ENCODE results near the gene ARHGEF39. TPM values are rescaled to one million over a fixed set of nuclear protein-coding genes. Genes with fewer than 3 reads are reported as not detected.

ARHGEF39 gene
- total RNA-seq, 1 experiment from 2014 or later, result 7.5 TPM

DNA sequence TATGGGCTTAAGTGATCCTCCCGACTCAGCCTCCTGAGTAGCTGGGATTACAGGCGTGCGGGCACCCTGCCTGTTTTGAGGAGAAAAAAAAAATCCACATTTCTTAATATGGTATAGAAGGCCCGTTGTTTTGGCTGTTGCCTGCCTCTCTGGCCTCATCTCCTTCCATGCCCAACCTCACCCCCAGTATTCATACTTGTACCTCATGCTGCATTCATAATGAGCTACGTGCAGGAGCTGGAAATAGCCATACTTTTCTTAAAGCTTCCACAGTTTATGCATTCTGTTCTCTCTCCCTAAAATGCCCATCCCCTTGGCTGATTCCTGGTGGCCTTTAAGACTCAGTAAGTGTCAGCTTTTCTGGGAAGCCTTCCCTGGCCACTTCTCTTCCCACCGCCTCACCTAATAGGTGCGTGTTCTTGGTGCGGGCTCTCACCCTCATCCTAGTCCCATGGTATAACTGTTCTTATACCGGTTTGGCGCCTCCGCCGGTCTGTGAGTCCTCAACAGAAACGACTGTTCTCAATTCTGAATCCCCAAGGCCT lies 26.8 kb upstream of the ARHGEF39 start:
- no peak for DNase-seq (ENCODE audit: extremely low read depth, low read depth)

DNA sequence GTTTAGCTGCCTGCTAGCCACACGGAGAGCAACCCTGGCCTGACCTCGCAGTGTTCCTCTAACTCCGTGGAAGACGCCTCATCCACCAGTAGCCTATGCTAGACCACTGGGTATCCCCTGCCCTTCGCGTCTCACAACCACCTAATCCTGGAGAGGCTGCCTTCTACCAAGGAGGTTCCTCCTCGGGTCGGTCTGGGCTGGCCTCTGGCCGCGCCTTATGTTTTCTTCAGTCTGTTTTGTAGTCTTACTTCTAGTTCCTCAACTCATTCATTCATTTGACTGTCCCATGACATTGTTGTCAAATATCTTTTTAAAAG lies 26.3 kb upstream of the ARHGEF39 start:
- DNase-seq (ENCODE audit: extremely low read depth, low read depth), result no peak

GRCh38 chr9:35690614-35691333 lies 25.8 kb upstream of the ARHGEF39 start:
- no peak for DNase-seq (ENCODE audit: extremely low read depth, low read depth)

- DNase-seq (ENCODE audit: extremely low read depth, low read depth), result no peak
These were observed 25.3 kb upstream of the ARHGEF39 start for GRCh38 chr9:35690294-35690613.

- no peak for DNase-seq (ENCODE audit: extremely low read depth, low read depth)
These were observed 24.7 kb upstream of the ARHGEF39 start, which contains the start of gene TPM2 for GRCh38 chr9:35689542-35690293. TPM2 (minus strand) TSS chr9:35689925; CDS start chr9:35689817, 108 bp downstream.

DNA sequence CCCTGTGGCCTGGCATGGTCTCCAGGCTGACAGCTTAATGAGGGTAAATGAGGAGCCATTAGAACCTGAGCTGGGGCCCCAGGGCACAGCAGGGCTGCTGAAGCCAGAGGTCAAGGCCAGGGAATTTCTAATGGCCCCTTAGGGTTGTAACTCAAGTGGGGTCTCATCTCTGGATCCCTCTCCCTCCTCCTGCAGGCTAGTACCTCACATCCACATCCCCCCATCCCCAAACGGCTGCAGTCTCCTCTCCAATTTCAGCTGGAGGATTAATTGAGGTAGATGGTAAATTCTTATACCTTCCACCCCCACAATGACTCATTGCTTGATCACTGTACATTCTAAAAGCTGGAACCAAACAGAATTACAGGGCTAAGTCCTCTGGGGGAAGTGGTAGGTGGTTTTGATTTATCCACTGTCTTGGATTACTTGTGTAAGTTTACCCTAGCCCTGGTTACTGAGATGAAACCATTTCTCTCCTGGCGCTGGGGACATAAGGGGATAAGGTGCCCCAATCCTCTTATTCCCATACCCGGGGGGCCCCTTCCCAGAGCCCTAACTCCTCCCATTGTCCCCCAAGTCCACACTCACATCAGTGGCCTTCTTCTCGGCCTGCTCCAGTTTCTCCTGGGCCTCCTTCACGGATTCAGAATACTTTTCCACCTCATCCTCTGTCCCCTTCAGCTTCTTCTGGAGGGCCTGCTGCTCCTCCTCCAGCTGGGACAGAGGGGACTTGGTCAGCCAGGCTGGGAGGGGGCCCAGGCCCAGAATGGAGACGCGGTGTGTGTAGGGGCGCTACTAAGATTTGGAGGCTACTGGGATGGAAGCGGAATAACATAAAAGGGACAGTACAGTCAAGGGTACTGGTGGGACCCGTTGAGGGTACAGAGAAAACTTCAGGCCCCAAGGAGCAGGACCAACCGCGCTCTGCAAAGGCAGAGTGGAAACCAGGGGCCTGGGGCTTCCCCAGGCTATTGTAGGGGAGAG lies 23.9 kb upstream of the ARHGEF39 start:
- no peak for DNase-seq (ENCODE audit: extremely low read depth, low read depth)

GRCh38 chr9:35687972-35688557 lies 23.1 kb upstream of the ARHGEF39 start:
- no peak for DNase-seq (ENCODE audit: extremely low read depth, low read depth)

DNA sequence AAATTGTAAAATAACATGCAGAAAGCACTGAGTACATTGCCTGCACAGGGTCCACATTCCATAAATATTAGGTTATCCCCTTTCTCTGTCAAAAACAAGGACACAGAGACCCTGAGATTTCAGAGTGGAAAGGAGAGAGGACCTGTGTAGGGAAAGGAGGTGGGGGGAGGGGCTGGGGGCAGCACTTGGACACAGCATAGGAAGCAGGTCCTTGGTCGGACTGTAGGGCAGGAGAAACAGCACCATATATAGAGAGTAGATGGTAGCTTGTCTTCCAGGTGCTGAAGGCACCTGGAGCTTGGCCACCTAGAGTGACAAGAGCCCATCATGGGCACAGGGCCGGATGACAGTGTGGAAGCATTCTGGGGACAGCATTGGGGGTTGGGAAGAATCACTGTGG lies 22.3 kb upstream of the ARHGEF39 start:
- DNase-seq (ENCODE audit: extremely low read depth, low read depth), result no peak

DNA sequence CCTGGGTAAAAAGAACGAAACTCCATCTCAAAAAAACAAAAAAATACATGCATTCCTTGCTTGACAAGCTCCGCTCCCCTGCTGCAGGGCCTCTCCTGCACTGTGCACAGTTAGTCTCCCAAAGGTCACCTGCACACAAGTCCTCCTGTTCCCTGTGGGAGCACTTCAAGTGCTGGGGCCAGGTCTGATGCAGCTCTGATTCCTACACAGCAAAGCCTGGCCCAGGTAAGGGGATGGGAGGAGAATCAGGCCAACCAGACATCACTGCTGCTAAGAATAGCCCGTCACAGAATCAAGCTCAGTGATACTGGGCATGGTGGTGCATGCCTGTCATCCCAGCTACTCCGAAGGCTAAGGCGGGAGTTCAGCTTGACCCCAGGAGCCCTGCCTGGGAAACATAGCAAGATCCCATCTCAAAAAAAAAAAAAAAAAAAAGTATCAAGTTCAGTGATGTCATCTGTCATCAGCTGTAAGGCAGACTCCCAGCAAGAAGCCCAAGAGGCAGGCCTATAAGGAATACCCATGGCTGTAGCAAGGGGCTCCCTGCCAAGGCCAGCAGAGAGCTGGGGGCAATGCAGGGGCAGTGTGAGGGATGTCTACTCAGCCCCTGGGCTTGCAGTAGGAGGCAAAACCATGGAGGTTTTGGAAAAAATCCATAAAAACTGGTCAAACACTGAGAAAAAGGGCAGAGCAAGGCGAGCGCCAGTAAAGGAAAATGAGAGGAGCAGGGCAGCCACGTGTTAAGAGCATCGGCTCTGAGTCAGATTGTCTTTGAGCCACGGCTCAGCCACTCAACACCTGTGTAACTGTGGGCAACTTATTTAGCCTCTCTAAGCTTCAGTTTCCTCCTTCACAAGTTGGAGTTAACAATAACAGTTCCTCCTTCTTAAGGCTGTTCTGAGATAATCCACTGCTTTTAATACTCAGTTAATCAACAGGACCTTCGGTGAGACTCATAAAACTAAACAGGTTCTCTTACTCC lies 21.5 kb upstream of the ARHGEF39 start:
- no peak for DNase-seq (ENCODE audit: extremely low read depth, low read depth)

DNA sequence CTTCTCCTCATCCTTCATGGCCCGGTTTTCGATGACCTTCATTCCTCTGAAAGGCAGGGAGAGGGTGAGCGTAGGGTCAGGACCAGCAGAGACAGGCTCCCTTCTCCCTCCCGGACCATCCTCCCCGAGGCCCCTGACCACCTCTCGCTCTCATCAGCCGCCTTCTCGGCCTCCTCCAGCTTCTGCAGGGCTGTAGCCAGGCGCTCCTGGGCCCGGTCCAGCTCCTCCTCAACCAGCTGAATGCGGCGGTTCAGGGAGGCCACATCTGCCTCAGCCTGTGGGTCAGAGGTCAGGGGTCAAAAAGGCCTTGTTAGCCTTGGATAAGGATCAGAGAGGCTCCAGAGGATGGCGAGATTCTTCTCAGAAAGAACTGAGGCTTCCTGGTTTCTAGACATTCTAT lies 20.5 kb upstream of the ARHGEF39 start:
- no peak for DNase-seq (ENCODE audit: extremely low read depth, low read depth)

DNA sequence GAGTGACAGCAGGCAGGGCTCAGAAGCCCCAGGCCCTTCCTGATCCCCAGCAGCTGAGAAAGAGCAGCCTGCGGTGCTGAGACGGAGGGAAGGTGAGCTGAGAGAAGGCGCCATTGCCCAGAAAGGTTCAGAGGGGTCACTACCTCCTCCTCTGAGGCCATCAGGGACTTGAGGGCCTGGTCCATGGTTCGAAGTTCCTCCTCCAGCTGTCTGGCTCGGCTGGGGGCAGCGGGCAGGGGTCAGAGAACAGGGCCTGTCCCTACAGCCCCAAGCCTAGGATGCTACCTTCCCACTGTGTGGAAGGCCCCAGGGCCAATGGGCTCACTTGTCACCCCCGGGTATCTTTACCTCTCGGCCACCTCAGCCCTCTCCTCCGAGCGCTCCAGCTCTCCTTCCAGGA lies 19.9 kb upstream of the ARHGEF39 start:
- DNase-seq (ENCODE audit: extremely low read depth, low read depth), result no peak

DNA sequence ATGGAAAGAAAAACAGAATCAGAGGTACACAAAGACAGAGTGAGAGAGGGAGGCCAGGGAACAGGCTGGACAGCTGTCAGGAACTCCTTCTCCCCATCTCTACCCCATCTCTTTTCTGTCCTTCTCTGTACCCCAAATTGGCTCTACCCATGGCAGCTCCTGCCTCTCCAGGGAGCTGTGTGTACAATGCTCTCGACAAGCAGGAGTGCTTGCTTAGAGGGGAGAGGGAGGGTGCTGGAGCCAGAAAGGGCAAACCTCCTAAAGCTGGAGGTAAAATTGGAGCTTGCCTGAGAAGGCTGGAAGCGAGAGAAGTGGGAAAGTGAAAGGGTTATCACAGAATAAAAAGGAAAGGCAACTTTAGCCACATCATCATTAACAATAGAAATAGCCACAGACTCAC lies 18.3 kb upstream of the ARHGEF39 start:
- no peak for DNase-seq (ENCODE audit: extremely low read depth, low read depth)

GRCh38 chr9:35682520-35683315 lies 17.7 kb upstream of the ARHGEF39 start:
- DNase-seq (ENCODE audit: extremely low read depth, low read depth), result no peak

DNA sequence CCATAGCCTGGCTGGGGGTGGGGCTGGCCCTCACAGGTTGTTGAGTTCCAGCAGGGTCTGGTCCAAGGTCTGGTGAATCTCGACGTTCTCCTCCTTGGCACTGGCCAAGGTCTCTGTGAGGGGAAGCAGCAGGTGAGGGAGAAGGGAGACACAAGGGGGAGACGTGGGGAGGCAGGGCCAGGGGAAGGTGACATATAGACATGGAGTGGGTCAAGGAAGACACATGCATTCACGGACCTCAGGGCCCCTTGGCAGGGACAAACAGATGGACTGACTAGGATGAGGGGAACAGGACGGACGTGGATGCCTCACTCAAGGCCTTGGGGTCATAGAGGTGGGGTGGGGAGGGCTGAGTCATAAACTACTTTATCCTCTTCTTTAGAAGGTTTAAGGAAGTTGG lies 17.1 kb upstream of the ARHGEF39 start:
- no peak for DNase-seq (ENCODE audit: extremely low read depth, low read depth)

DNA sequence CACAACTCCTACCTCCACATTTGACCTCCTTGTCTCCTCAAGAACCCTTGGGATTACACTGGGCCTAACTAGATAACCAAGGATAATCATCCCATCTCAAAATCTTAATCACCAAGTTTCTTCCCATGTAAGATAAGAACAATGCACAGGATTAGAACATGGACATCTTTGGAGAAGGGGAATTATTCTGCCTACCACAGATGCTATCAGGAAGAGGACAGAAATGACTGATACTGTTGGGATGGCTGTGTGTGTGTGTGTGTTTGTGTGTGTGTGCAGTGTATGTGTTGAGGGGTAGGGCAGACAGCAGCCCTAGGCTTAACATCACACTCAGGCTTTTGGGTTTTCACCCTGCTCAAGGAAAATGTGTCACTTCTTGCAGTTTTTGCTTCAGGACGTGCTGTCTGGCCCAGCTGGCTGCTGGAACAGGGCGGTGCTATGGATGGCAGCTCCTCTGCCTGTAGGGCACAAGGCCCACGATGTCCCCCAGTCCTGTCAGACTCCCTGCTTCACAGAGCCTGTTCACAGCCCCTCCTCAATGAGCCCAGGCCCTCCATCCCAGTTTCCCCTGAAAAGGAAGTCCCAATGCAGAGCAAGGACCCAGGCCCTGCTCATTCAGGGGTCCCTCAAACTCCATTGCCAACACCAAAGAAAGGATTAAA lies 16.5 kb upstream of the ARHGEF39 start:
- DNase-seq (ENCODE audit: extremely low read depth, low read depth), result no peak

- DNase-seq (ENCODE audit: extremely low read depth, low read depth), result no peak
These were observed 15.5 kb upstream of the ARHGEF39 start for GRCh38 chr9:35680331-35681105.

DNA sequence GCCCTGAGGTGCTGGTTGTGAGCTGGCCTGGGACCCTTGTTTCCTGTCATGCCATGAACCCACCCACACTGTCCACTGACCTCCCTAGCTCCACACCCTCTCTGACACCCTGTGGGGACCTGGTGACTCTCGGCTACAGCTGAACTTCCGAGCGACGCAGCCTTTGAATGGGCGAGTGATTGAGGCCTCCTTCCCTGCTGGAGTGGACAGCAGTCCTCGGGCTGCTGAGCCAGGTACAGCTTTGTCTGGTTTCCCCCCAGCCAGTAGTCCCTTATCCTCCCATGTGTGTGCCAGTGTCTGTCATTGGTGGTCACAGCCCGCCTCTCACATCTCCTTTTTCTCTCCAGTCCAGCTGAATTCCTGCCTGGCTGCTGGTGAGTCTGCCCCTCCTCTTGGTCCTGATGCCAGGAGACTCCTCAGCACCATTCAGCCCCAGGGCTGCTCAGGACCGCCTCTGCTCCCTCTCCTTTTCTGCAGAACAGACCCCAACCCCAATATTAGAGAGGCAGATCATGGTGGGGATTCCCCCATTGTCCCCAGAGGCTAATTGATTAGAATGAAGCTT lies 14.9 kb upstream of the ARHGEF39 start:
- no peak for DNase-seq (ENCODE audit: extremely low read depth, low read depth)
